K562 (cell line): ENCODE results near the gene DHRS4L2. TPM values are rescaled to one million over a fixed set of nuclear protein-coding genes. Genes with fewer than 3 reads are reported as not detected.
"Not testable (repeated sequence)": the region's sequence is repeated elsewhere in the genome, so short reads cannot be mapped to it uniquely, and the experiment has no call there.

Source experiments
- ATAC-seq: fragments of 200-7000 bp; cut with Tn5 transposase; 3 replicates; pipeline ENCODE4 v1.9.1; 2020; ENCODE audit warnings: moderate library complexity
- BruUV-seq: library from RNA; stranded (reverse); fragments of 400-500 nt; replicated peaks from 2 replicates; lab custom pipeline; 2021; lab: Mats Ljungman, UMichigan
- CTCF ChIA-PET: fragments of 300-600 bp; formaldehyde crosslinking; extraction: SDS; loops from one replicate; lab custom pipeline; 2021; ENCODE audit warnings: low intra/inter-chr PET ratio; lab: Yijun Ruan, JAX
- POLR2A ChIA-PET: fragments of 300-600, 350-650 bp; sonication (Branson Sonifier 250); formaldehyde crosslinking; extraction: SDS; loops from one replicate; lab custom pipeline; 2021; ENCODE audit warnings: antibody characterized with exemption, inconsistent platforms; lab: Yijun Ruan, JAX
- DNase-seq, 4 experiments: peaks; one replicate each; pipeline versions ENCODE4 v3.0.0 to v3.0.0-alpha.2; 2011 to 2018; ENCODE audit warnings: low spot score in 3 of 4, mixed read lengths in 3 of 4; ENCODE audit errors: extremely low read depth in 1 of 4
- FAIRE-seq: peaks from 2 replicates; lab custom pipeline; 2011; peaks lifted over from hg19 to GRCh38; lab: Jason Lieb, UNC
- H2AFZ ChIP-seq: 2 replicates; pipeline ENCODE4 v1.6.0; 2011; ENCODE audit warnings: low read depth, low read length, control low read depth, inconsistent platforms
- H3K27ac ChIP-seq: fragments of 200-600 bp; 3 replicates; pipeline ENCODE4 v1.8.0; 2011; ENCODE audit warnings: low read depth, mild to moderate bottlenecking, control low read depth, inconsistent platforms, low read length, moderate library complexity, mixed read lengths; ENCODE audit errors: extremely low read depth
- H3K27me3 ChIP-seq, 2 experiments: fragments of 300-600 bp in 1 of 2; 2 replicates in 1 of 2; 3 replicates in 1 of 2; pipeline versions ENCODE4 v1.6.0 to v1.8.0; 2011; ENCODE audit warnings: inconsistent platforms in 2 of 2, low read length in 2 of 2, mild to moderate bottlenecking in 1 of 2, mixed read lengths in 1 of 2, moderate library complexity in 1 of 2; ENCODE audit not compliant: control insufficient read depth in 2 of 2, insufficient read depth in 2 of 2
- H3K36me3 ChIP-seq: fragments of 300-600 bp; 3 replicates; pipeline ENCODE4 v1.8.0; 2011; ENCODE audit warnings: mild to moderate bottlenecking, low read length, inconsistent platforms; ENCODE audit not compliant: control insufficient read depth, insufficient read depth
- H3K4me1 ChIP-seq, 2 experiments: fragments of 200-600 bp in 1 of 2; replicated peaks in 1 of 2; 2 replicates in 1 of 2; 3 replicates in 1 of 2; pipeline versions ENCODE4 v1.5.1 to v1.8.0; 2011; ENCODE audit warnings: inconsistent platforms in 2 of 2, low read length in 2 of 2, mild to moderate bottlenecking in 1 of 2, mixed read lengths in 1 of 2, moderate library complexity in 1 of 2; ENCODE audit not compliant: control insufficient read depth in 2 of 2, insufficient read depth in 2 of 2
- H3K4me2 ChIP-seq: 2 replicates; pipeline ENCODE4 v1.6.1; 2011; ENCODE audit warnings: low read length, control low read depth, inconsistent platforms, mixed read lengths; ENCODE audit not compliant: insufficient read depth
- H3K4me3 ChIP-seq: fragments of 200-600 bp; sonication (generic), shearing (Covaris generic); 2 replicates; pipeline ENCODE4 v1.5.1; 2016; ENCODE audit warnings: control low read depth, inconsistent platforms
- H3K79me2 ChIP-seq: fragments of 200-600 bp; 3 replicates; pipeline ENCODE4 v1.8.0; 2011; ENCODE audit warnings: low read length, inconsistent platforms; ENCODE audit not compliant: control insufficient read depth, insufficient read depth
- H3K9ac ChIP-seq, 2 experiments: 2 replicates each; pipeline versions ENCODE4 v1.6.0 to v1.6.1; 2011; ENCODE audit warnings: low read depth in 2 of 2, low read length in 2 of 2, control low read depth in 1 of 2, inconsistent platforms in 1 of 2, mild to moderate bottlenecking in 1 of 2, mixed read lengths in 1 of 2; ENCODE audit not compliant: insufficient read depth in 1 of 2
- H3K9me1 ChIP-seq: one replicate; pipeline ENCODE4 v1.6.0; 2011; ENCODE audit warnings: inconsistent platforms, mild to moderate bottlenecking, low read length, moderate library complexity; ENCODE audit not compliant: control insufficient read depth, insufficient read depth
- H3K9me3 ChIP-seq: replicated peaks from 2 replicates; pipeline ENCODE4 v1.5.1; 2011; ENCODE audit warnings: low read depth, low read length, inconsistent platforms; ENCODE audit not compliant: control insufficient read depth, insufficient read depth
- H4K20me1 ChIP-seq: replicated peaks from 2 replicates; pipeline ENCODE4 v1.6.1; 2011; ENCODE audit warnings: low read length, inconsistent platforms, mixed read lengths; ENCODE audit not compliant: control insufficient read depth, insufficient read depth
- ARID1B ChIP-seq: fragments of 450-650 bp; IDR thresholded peaks from 2 replicates; pipeline ENCODE4 v1.6.1; 2016; ENCODE audit warnings: antibody characterized with exemption, mild to moderate bottlenecking, inconsistent platforms
- ELF4 ChIP-seq: fragments of 450-650 bp; formaldehyde crosslinking; IDR thresholded peaks from 2 replicates; pipeline ENCODE4 v1.4.0; 2022; ENCODE audit warnings: missing genetic modification characterization
- GMEB1 ChIP-seq: fragments of 250-450 bp; sonication (Bioruptor Pico); IDR thresholded peaks from 2 replicates; pipeline ENCODE4 v1.4.0; 2020; ENCODE audit warnings: mild to moderate bottlenecking
- HDAC2 ChIP-seq: fragments of 450-650 bp; IDR thresholded peaks from 2 replicates; pipeline ENCODE4 v1.6.1; 2016; ENCODE audit warnings: mild to moderate bottlenecking
- HDAC3 ChIP-seq: fragments of 450-650 bp; IDR thresholded peaks from 2 replicates; pipeline ENCODE4 v1.6.1; 2018; ENCODE audit warnings: borderline replicate concordance, mild to moderate bottlenecking, moderate library complexity; ENCODE audit not compliant: partially characterized antibody
- HEY1 ChIP-seq: fragments of 250-450 bp; sonication (Bioruptor Pico); IDR thresholded peaks from 2 replicates; pipeline ENCODE4 v1.5.0; 2020; ENCODE audit warnings: mild to moderate bottlenecking, moderate library complexity, borderline replicate concordance
- HMBOX1 ChIP-seq: sonication (generic); IDR thresholded peaks from 2 replicates; pipeline ENCODE4 v1.6.1; 2016
- MTF1 ChIP-seq: fragments of 250-450 bp; sonication (Bioruptor Pico); IDR thresholded peaks from 2 replicates; pipeline ENCODE4 v1.9.0; 2021; ENCODE audit warnings: moderate library complexity, mild to moderate bottlenecking, inconsistent platforms, borderline replicate concordance
- PHF8 ChIP-seq: fragments of 200-600 bp; sonication (generic); IDR thresholded peaks from 2 replicates; pipeline ENCODE4 v1.6.1; 2012; ENCODE audit warnings: mixed run types, mild to moderate bottlenecking, inconsistent platforms, low read length, moderate library complexity, borderline replicate concordance
- POLR3A ChIP-seq: IDR thresholded peaks from 2 replicates; pipeline ENCODE4 v1.6.1; 2011; ENCODE audit warnings: borderline replicate concordance, mild to moderate bottlenecking, moderate library complexity; ENCODE audit not compliant: insufficient read length, insufficient read depth; ENCODE audit errors: extremely low read depth
- RBM17 ChIP-seq: fragments of 200-400 bp; formaldehyde crosslinking; IDR thresholded peaks from 2 replicates; pipeline ENCODE4 v1.6.1; 2017; ENCODE audit warnings: low read depth, mild to moderate bottlenecking, low read length, borderline replicate concordance
- SAFB2 ChIP-seq: fragments of 200-400 bp; formaldehyde crosslinking; IDR thresholded peaks from 2 replicates; pipeline ENCODE4 v1.6.1; 2018; ENCODE audit warnings: borderline replicate concordance, low read length, low read depth, moderate library complexity; ENCODE audit not compliant: severe bottlenecking
- TFAP4 ChIP-seq: sonication (generic); formaldehyde crosslinking; IDR thresholded peaks from 2 replicates; pipeline ENCODE4 v1.8.0; 2022; ENCODE audit warnings: missing genetic modification reagents, mild to moderate bottlenecking, moderate library complexity, borderline replicate concordance
- ZNF274 ChIP-seq: IDR thresholded peaks from 2 replicates; pipeline ENCODE4 v1.6.1; 2011; ENCODE audit warnings: low read depth, mild to moderate bottlenecking, low read length, moderate library complexity, borderline replicate concordance
- WGBS: fragments of 100-300 bp; shearing (Covaris generic); methylation state at CpG from one replicate; pipeline ENCODE4 v1.1.6; 2016; ENCODE audit warnings: low coverage, mixed read lengths; ENCODE audit not compliant: insufficient coverage; ENCODE audit errors: missing lambda C conversion rate; 5-methylcytosine and 5-hydroxymethylcytosine counted together
- in situ Hi-C: fragments of 300-500 bp; cut with MboI; formaldehyde crosslinking; loops from 4 replicates; pipeline ENCODE4 v1.15.0; 2018; ENCODE audit warnings: inconsistent platforms, mixed read lengths
- intact Hi-C: fragments of 100-400 bp; cut with micrococcal nuclease; formaldehyde crosslinking; loops from 2 replicates; pipeline ENCODE4 v1.14.2; 2022
- polyA plus RNA-seq, 8 experiments: library from polyadenylated mRNA; depleted of rRNA in 4 of 8; stranded (reverse) in 5 of 8; unstranded in 3 of 8; fragments of >200 nt; fragmentation: Nextera tagmentation in 2 of 8; fragmentation: Illumina TruSeq in 1 of 8; extraction: Ambion mirVana in 2 of 8; extraction: Trizol in 1 of 8; gene quantifications; 2 replicates each; pipeline versions ENCODE4 v1.2.1 to v1.2.3, GENCODE V29; 2011 to 2014; ENCODE audit warnings: inconsistent platforms in 1 of 8, missing spikeins in 1 of 8
- total RNA-seq, 7 experiments: library from RNA; depleted of rRNA in 6 of 7; stranded (reverse); fragments of >200 nt in 6 of 7; fragmentation: Illumina TruSeq in 2 of 7; extraction: Trizol in 2 of 7; gene quantifications; 2 replicates each; pipeline versions ENCODE4 v1.2.1 to v1.2.3, GENCODE V29; 2011 to 2021; ENCODE audit warnings: low replicate concordance in 1 of 7

The DHRS4L2 gene
- total and polyA plus RNA-seq, 9 of the 15 experiments (the other 6 are each of a cell fraction or from before 2014, with no cell fraction given) = 2.3 to 13.7 (median 8.1) TPM

DNA sequence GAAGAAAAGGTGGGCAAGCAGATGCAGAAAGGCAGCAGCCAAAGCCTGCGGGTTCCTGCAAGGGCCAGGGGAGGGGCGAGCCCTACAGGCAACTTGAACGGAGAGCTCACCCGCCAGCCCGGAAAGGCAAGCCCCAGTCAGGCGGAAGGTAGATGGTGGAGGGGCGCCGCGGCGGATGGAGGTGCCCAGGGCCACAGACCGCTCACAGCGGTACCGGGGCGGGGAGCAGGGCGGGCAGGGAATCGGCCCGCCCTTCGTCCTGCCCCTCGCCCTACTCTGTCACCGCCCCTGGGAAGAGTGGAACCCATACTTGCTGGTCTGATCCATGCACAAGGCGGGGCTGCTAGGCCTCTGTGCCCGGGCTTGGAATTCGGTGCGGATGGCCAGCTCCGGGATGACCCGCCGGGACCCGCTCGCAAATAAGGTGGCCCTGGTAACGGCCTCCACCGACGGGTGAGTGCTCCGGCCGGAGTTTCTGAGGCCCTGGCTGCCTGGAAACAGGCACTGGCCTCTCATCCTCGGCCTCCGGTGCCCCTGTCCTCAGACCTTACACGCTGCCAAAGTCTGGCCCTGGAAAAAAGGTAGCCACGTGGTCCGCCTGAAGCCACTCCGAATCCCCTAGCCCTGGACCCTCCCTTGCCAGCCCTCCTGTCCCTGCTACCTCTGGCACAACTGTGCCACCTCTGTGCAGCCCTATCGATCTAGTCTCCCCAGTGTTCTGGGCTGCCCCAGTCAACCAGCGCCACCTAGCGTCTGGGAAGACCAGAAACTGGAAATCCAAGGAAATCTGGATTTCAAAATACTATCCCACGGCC is 35.1 kb upstream of the DHRS4L2 start, which contains the start of gene DHRS4 (continued):
- TF ChIP-seq PHF8 (peak; percentile 87), RBM17 (no peak), MTF1 (CRISPR knock-in tag) (no peak), SAFB2 (no peak), HDAC2 (0 out of 2 replicates have a peak, but pooled peaks have one; percentile 36), ELF4 (no peak), ZNF274 (no peak), HEY1 (CRISPR knock-in tag) (no peak), HDAC3 (no peak), HMBOX1 (no peak), TFAP4 (peak; percentile 10; the same call in 1 of the 2 replicates), GMEB1 (CRISPR knock-in tag) (no peak), POLR3A (no peak), ARID1B (peak; percentile 40; the same call in 1 of the 2 replicates)

DNA sequence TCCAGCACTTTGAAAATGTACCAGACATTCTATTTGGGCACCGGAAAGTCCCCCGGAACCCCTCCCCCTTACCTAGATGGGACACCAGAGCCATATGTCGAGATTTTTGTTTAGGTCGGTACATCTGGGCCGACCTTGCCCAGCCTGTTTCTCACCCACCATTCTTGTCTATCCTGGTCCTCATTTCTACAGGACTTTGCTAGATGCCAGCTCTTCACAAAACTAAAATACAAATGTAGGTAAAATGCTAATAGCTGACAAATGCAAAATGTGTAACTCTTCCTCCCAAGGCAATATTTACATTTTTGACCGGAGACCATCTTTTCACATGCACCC is 34.5 kb upstream of the DHRS4L2 start:
- CTCF ChIA-PET = interaction anchor here (0.7 to 1.3 kb wide), 4 partner anchors 24 to 407 kb away, joined by 3 to 5 read pairs (median 4); no protein-coding TSS in a partner anchor
- H3K9me3 ChIP-seq, H4K20me1 ChIP-seq, POLR2A ChIA-PET, BruUV-seq, H3K27me3 ChIP-seq, DNase-seq, in situ Hi-C loops, ATAC-seq, H3K9me1 ChIP-seq, FAIRE-seq, H3K27ac ChIP-seq, H3K36me3 ChIP-seq, H3K4me1 ChIP-seq: not testable (repeated sequence)
- peak overlapping the region; percentile 85 for H3K4me2 ChIP-seq
- 18% methylated on average over 5 of the region's 6 CpGs for WGBS
- peaks cover 21% of the 10 kb centered on the region for H3K79me2 ChIP-seq
- H3K9ac ChIP-seq = peak overlapping the region; percentile 72 to 95; a peak in 3 of 4 replicates
- intact Hi-C loops = loop anchor here (1.0 to 5.0 kb wide), 2 partner anchors 227 to 367 kb away; no protein-coding TSS in a partner anchor
- peak overlapping the region; percentile 63 for H3K4me3 ChIP-seq
- H2AFZ ChIP-seq = peak overlapping the region; percentile 84
